GF-D8 (cell line): ENCODE measurements around the gene PIAS2.
"Not testable (repeated sequence)": the region's sequence is repeated elsewhere in the genome, so short reads cannot be mapped to it uniquely, and the experiment has no call there.

Source experiments
- DNase-seq: peaks from one replicate; lab custom pipeline; 2025; lab: John Stamatoyannopoulos, UW

The PIAS2 gene

DNA sequence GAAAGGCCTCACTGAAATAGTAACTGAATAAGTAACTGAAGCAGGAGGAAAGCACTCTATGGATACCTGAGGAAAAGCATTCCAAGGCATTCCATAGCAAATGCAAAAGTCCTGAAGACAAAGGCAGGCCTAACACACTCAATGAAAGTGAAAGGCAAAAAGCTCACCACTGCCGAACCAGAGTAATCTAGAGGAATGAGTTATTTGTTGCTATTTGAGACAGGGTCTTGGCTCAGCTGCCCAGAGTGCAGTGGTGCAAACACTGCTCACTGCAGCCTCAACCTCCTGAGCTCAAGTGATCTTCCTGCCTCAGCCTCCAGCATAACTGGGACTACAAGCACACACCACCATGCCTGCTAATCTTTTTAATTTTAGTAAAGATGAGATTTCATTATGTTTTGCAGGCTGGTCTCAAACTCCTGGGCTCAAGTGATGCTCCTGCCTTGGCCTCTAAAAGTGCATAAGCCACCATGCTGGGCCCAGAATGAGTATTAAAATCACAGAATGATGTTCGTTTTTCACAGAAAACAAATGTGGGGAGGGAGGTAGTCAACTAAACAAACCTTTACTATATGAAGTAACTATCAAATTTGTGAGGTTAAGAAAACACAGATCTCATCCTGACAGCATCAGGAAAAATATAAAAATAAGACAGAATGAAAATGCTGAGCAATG is 17.9 kb downstream of the PIAS2 start:
- no peak for DNase-seq

- DNase-seq: no peak
Measured at GRCh38 chr18:46894124-46894523, 23.2 kb downstream of the PIAS2 start.

GRCh38 chr18:46893360-46893759 is 23.9 kb downstream of the PIAS2 start:
- DNase-seq: no peak

GRCh38 chr18:46892842-46893241 is 24.5 kb downstream of the PIAS2 start:
- DNase-seq: no peak

DNA sequence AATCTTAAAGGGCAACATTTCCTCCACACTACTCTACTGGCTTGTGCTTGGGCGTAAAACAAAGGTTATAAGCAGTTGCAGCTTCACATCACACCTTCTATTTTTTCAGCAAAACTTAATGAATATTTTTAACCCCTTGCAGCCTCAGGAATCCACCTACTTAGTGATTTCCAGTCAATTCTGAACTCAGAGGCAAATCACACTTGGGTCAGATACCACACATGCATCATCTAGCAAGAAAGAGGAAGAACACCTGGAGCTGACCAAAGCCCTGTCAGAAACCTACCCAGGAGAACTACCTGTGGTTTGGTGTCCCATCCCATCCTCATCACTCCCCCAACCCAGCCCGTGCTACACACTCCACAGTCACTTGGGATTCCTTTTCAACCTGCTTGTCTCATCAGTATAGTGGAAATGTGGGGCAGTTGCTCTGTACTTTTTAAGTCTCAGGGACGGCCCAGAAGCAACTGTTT is 25.5 kb downstream of the PIAS2 start:
- no peak for DNase-seq

DNA sequence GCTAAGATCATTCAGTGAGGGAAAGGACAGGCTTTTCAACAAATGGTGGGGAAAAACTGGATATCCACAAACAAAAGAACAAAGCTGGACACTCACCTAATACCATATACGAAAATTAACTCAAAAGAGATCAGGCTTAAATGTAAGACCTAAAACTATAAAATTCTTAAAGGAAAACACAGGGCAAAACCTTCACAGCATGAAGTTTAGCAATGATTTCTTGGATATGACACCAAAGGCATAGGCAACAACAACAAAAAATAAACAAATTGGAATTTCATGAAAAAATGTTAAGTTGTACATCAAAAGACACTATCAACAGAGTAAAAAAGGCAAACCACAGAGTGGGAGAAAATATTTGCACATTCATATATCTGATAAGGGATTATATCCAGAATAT is 28.3 kb downstream of the PIAS2 start:
- DNase-seq: no peak

- no peak for DNase-seq
Measured at GRCh38 chr18:46886893-46887292, 30.4 kb downstream of the PIAS2 start.

- DNase-seq: no peak
Measured at GRCh38 chr18:46883180-46883579, 34.1 kb downstream of the PIAS2 start.

GRCh38 chr18:46877329-46877987 is 39.8 kb downstream of the PIAS2 start:
- peak; percentile 33 for DNase-seq

- DNase-seq: peak; percentile 34
Measured at GRCh38 chr18:46868169-46868921, 49.0 kb downstream of the PIAS2 start.

DNA sequence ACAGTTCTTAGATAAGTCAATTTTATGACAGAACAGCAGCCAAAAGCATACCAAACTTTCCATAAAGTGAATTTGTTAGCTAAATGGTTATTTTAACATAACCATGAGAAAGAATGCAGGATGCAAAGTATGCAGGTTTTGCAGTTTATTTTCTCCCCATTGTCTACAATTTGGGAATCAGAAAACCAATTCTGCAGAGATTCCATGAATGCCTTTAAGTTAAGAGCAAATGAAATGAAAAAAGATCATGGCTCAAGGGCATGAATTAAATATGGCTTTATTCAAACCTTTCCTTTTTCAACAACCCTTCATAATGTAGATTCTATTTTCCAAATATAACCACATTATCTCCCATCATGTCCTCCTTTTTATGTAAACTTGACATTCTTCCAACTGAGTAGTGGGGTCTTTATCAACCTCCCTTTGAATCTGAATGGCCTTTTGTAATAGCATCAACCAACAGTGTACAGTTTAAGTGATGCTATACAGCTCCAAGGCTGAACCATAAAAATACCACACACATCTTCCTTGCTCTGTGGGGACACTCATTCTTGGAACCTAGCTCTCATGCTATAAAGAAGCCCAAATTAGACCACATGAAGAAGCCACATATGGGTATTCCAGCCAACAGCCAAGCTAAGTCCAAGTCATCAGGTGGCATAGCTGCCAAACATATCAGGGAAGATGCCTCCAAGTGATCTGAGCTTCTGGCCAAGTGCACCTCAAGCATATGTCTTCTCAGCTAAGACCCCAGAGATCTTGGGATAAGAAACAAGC is 49.8 kb downstream of the PIAS2 start:
- DNase-seq: no peak

GRCh38 chr18:46866523-46866922 is 50.8 kb downstream of the PIAS2 start:
- no peak for DNase-seq

- not testable (repeated sequence) for DNase-seq
Measured at GRCh38 chr18:46865245-46865644, 52.1 kb downstream of the PIAS2 start.

GRCh38 chr18:46859855-46860254 is 57.5 kb downstream of the PIAS2 start:
- DNase-seq: no peak

- DNase-seq: no peak
Measured at GRCh38 chr18:46858290-46858689, 59.0 kb downstream of the PIAS2 start.

DNA sequence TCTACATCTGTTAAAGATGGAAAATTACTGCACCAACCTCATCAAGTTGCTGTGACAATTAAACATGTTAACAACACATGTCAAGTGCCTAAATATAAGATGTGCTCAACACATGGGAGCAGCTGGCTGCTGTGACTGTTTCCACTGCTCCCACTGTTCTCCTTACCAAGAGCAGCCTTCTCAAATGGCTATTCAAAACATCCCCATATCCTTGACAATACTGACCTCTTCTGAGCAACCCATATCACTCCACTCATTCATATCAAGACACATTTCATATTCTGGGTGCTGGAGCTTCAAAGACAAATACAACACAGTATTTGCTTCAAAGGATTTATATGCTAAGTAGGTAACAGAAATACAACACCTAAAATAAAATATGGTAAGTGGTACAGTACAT is 60.3 kb downstream of the PIAS2 start:
- DNase-seq: no peak

DNA sequence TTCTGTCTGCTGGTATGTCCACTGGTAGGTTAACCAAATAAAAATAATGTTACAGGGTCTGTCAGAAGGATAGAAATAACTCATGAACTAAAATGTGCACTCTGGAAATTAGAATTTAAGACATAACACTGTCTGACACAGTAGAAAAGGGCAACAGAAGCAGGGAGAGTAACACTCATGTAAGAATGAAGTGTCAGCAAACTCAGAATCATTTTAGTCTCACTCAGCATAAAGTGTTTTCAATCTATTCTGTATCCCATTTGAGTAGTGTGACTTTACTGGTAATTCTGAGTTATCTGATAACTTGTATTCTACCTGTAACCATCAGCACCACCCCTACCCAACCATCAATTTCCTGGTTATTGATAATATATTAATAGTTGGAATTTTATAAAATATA is 68.3 kb downstream of the PIAS2 start:
- DNase-seq: no peak

DNA sequence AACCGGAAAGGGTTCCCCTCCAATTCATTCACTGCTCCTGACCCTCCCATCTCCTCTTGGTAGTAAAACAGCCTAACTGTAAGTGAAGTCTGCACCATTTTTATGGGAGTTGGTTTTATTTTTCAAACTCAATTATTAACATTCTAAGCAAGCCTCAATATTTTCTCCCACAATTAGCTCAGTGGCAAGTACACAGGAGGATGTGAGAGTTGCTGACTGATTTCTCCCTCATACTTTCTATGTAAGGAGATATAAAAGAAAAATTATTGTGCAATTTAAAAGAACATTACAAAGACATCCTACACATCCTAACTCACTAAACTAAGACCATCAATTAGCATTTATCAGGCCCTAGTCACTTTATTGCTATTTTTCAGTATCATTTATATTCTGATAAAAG is 73.9 kb downstream of the PIAS2 start:
- DNase-seq: no peak

- DNase-seq: no peak
Measured at GRCh38 chr18:46842583-46842982, 74.7 kb downstream of the PIAS2 start.

GRCh38 chr18:46833899-46834298 is 83.4 kb downstream of the PIAS2 start:
- no peak for DNase-seq

DNA sequence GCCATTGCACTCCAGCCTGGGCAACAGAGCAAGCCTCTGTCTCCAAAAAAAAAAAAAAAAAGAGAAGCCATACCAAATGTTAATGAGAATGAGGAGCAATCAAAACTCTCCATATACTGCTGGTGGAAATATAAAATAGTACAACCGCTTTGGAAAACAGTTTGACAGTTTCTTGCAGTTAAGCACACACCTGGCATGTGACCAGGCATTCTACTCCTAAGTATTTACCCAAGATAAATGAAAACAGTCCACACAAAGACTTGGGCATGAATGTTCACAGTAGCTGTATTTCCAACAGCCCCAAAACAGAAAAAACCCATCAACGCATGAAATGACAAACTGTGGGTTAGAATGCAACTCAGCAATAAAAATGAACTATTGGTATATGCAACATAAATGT is 84.5 kb downstream of the PIAS2 start:
- no peak for DNase-seq

DNA sequence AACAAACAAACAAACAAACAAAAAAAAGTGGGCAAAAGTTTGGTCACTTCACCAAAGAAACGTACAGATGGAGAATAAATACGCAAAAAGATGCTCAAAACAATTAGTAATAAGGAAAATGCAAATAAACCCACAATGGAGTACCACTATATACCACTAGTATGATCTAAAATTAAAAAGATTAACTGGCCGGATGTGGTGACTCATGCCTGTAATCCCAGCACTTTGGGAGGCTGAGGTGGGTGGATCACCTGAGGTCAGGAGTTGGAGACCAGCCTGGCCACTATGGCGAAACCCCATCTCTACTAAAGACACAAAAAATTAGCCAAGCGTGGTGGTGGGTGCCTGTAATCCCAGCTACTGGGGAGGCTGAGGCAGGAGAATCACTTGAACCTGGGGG is 84.9 kb downstream of the PIAS2 start:
- DNase-seq: not testable (repeated sequence)
